NK-92 (cell line): ENCODE measurements around the gene B3GALNT2.
"Not testable (repeated sequence)": the region's sequence is repeated elsewhere in the genome, so short reads cannot be mapped to it uniquely, and the experiment has no call there.

Experiments used
- DNase-seq: peaks from one replicate; lab custom pipeline; 2025; ENCODE audit not compliant: unreplicated experiment; lab: John Stamatoyannopoulos, UW

The B3GALNT2 gene

DNA sequence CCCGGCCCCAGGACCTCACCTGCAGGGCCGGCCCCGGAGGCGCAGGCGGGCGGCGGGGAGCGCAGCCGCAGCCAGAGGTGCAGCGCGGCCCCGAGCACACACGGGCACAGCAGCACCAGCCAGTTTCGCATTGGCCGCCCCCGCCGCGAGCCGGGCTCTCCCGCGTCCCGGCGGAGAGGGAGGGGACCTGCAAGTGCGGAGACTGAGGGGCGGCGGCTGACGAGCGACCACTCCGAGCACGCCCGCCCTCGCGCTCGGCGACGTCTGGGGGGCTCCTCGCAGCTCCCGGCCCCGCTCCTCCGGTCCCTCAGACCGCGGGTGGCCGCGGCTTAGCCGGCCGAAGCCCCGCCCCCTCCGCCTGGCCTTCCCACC is at the start of gene B3GALNT2:
Gene B3GALNT2, minus strand, starts transcription at position 331 of the 372 bp plus-strand sequence. Its CDS starts 200 bp downstream, at position 131.
- DNase-seq = no peak

DNA sequence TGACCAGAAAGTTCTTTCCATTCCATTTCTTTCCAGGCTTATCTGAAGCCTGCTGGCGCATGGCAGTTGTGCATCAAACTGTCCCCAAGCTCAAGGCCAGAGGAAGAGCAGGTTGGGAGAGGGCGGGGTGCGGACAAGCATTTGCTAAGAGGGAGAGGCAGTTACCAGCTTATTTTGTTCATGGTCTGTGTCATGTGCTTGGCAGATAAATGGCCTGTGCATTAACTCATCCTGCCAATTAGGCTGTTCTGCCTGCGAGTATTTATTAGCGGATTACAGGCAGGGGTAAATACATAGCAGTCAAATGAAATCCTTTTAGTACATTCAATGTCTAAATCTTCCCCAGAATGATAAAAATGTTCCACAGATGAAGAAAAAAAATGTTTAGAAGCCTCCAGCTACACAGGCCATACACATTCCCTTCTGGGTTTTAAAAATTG is 48.9 kb upstream of the B3GALNT2 start:
- DNase-seq = no peak

GRCh38 chr1:235552146-235552716 is 48.0 kb upstream of the B3GALNT2 start:
- no peak for DNase-seq

- DNase-seq = no peak
These were observed 45.3 kb upstream of the B3GALNT2 start for GRCh38 chr1:235549351-235550139.

- not testable (repeated sequence) for DNase-seq
These were observed 42.3 kb upstream of the B3GALNT2 start for GRCh38 chr1:235546369-235547155.

GRCh38 chr1:235545292-235545930 is 41.2 kb upstream of the B3GALNT2 start:
- DNase-seq = no peak

DNA sequence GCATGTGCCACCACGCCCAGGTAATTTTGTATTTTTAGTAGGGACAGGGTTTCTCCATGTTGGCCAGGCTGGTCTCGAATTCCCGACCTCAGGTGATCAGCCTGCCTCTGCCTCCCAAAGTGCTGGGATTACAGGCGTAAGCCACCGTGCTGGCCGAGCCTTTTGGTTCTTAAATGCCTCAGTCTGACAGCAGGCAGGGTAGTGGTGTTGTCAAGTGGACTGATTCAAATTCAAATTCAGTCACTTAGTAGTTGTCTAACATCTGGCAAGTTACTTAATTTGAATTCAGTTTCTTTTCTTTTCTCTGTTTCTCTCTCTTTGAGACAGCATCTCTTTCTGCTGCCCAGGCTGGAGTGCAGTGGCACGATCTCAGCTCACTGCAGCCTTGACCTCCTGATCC is 38.6 kb upstream of the B3GALNT2 start:
- DNase-seq = not testable (repeated sequence)

DNA sequence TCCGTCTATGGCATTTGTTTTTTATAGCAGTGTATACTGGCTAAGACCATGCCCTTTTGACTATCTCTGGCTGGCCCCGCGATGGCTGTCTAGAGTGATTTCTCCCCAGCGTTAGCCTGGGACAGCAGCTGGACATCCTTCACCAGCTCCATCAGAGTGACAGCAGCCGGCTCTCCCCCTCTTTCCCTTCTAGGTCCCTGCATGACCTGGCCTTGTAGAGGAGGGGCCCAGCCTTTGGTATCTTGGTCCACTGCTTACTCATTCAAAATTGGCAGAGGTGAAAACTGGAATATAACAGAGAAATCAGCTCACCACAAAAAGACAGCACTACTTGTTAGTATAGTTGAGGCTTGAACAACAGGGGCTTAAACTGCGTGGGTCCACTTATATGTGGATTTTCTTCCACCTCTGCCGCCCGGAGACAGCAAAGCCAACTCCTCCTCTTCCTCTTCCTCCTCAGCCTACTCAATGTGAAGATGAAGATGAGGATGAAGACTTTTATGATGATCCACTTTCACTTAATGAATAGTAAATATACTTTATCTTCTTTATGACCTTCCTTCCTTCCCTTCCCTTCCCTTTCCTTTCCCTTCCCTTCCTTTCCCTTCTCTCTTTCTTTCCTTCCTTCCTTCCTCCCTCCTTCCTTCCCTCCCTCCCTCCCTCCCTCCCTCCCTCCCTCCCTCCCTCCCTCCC is 29.4 kb upstream of the B3GALNT2 start:
- DNase-seq = no peak

DNA sequence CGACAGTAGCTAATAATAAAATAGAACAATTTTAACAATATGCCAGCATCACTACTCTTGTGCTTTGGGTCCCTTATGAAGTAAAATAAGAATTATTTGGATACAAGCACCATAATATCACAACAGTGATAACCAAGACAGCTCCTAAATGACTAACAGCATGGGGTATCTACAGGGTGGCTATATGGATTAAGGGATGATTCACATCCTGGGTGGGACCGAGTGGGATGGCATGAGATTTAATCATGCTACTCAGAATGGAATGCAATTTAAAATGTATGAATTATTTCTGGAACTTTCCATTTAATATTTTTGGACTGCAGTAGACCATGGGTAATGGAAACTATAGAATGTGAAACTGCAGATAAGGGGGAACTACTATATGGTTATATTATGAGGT is 28.1 kb upstream of the B3GALNT2 start:
- no peak for DNase-seq

GRCh38 chr1:235527196-235527814 is 23.1 kb upstream of the B3GALNT2 start:
- DNase-seq = no peak

DNA sequence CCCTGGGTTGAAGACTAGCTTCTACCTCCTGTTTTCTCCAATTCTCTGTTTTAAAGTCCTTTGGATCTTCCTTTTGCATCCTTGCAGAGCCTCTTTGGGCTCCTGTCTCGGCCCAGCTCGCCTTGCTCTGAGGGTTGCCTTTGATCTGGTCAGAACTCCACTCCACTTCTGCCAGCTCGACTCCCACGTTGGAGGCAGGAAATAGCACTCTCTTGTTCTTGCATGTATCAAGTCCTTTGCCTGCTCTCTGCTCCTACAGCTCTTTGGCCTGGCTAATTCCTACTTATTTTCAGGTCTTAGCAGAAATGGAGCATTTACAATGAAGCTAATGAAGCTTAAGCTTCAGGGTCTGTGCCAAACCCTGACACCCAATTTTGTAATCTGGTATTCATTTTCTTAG is 21.1 kb upstream of the B3GALNT2 start:
- DNase-seq = no peak

DNA sequence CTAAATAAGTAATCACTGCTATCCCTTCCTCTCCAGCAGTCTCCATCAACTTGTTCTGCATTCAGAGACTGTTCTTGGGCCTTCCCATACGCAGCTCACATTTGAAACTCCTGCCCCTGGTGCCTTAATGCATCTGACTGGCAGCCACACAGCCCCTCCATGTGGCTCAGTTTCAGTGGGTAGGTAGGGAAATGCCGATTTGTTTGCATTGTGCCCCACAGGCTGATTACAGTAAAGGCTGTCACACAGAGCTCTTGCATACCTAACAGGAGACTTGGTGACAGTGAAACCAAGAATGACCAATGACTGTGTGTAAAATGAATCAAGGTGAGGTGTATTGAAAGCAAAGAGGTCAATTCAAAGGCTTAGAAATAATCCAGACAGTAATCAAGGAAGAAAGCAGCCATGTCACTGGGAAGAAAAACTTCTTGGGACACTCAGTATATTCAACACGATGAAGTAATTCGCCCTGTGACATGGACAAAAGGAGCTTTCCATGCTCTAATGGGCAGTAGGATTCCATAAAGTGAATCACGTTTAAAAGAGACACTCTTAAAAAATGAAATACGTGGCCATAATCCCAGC is 12.7 kb upstream of the B3GALNT2 start:
- DNase-seq = no peak

DNA sequence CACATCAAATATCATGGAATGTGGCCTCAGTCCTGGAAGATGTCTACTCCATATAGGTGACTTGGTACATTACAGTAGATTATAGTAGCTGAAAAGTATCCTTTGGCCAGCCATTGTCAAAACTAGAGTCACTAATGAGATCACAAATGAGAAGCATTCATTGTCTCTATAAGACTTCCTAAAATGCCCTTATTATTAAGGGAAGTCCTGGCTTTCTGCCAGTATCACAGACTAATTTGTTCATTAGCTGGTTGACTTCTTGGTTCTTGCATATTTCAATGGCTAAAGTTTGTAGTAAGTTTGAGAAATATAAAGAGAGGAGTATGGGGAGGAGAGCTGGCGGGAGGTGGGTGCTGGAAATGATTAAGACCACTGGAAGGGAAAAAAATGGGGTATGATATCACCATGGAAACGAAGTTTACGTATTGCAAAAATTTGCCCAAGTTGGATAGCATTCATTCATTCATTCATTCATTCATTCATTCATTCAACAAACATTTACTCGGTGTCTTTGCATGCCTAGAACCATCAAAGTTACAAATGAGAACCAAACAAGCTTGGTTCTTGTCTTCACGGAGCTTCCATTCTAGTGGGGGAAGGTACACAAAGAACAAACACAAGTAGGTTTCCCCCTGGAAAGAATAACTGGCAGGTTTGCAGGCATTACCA is 11.7 kb upstream of the B3GALNT2 start:
- DNase-seq = no peak

DNA sequence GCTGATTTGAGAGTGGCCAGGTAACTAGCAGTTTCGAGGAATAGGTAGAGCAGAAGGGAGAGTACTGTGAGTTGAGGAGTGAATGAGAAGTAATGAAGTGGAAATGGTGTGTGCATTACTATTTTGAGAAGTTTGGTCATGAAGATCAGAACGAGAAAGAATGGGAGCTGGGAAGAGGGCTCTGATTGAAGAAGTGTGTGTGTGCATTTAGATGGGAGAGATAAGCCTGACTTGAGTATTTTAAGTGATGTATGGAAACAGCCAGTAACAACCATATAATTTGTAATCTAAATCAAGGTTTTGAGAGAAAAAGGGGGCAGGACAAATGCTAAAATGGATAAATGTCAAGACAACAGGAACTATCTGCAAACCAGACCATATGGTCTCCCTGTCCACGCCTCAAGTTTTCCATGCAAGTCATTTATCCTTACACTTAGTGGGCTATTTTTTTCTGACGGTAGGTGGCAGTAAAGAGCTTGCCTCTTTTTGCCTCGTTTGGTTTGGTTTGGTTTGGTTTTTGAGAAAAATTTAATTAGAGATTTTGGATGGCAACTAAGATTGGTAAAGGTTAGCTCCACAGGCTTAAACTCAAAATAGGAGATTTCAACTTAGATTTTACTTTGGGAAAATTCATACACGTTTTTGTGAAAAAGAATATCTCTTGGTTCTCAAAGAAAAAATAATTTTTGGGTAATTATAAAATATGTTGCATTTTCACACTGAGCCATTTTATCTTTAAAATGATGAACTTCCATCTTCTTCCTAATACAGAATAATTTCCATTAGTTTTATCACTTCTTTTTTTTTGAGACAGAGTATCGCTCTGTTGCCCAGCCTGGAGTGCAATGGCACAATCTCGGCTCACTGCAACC is 9.5 kb upstream of the B3GALNT2 start:
- no peak for DNase-seq

DNA sequence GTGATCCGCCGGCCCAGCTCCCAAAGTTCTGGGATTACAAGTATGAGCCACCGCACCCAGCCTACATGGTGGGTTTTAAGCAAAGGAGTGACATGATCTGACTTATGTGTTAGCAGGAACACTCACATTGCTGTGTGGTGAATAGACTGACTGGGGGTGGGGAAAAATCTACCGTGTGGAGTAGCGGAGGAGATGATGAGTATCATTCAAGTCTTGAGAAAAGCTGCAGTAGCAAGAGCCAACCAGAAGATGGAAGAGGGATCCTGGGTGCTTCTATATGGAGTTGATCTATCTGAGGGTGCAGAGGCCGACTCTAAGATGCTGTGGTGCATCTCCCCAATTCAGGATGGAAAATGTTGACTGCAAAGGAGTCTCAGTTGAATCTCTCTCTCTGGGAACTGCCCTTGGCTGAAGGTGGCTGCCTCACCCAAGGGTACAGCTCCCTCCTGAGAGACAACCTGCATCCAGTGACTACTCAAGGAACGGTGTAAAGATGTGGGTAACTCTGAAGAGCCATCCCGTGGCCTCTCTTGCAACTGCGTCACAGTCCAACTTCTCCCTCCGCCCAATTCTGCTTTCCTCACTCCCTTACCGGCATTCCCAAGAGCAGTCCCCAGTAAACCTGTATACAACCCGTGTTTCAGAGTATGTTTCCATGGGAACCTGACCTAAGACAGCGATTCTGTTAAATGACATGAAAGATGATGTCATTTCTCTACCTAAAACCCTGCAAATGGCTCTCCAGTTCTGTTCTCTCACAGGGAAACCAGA is 7.4 kb upstream of the B3GALNT2 start:
- no peak for DNase-seq

DNA sequence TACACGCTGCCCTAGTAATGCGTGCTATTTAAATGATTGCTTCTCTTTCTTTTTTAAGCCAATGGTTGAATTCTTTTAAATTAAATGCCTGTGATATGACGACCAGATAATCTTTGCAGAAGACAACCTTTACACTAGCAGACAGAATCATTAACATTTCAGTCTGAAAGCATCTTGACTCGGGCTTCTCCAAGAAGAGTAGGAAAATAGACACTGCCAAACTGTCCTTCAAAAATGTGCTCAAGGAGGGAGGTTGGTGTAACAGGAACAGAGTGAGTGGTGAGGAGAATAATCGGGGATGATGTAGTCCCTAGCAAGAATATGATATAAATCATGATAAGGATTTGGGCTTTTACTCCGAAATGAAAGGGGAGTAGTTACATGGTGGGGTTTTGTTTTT is 6.6 kb upstream of the B3GALNT2 start:
- DNase-seq = no peak

GRCh38 chr1:235507623-235508022 is 3.4 kb upstream of the B3GALNT2 start:
- no peak for DNase-seq
